ENCODE measurements around the gene SYT15.
"Not testable (repeated sequence)": the region's sequence is repeated elsewhere in the genome, so short reads cannot be mapped to it uniquely, and the experiment has no call there.

DNA sequence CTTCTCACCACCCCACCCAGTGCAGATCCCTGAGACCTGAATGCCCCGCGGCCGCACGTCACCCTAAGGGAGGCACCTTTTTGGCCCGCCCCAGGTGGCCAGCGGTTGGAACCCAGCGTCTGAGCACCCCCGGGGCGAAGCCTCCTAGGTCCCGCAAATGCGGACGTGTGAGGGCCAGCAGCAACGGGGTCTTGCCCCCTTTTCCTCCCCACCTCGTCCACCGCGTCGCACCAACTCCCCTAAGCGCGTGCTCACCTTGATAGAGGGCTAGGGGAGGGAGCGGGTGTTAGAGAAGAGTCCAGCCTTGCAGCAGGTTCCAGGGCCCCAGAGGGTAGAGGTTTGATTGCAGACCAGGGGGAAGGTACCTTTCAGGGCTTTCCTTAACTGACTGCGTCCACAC, 450 bp downstream of the SYT15 start:
- TF ChIP-seq, protein P1, sequence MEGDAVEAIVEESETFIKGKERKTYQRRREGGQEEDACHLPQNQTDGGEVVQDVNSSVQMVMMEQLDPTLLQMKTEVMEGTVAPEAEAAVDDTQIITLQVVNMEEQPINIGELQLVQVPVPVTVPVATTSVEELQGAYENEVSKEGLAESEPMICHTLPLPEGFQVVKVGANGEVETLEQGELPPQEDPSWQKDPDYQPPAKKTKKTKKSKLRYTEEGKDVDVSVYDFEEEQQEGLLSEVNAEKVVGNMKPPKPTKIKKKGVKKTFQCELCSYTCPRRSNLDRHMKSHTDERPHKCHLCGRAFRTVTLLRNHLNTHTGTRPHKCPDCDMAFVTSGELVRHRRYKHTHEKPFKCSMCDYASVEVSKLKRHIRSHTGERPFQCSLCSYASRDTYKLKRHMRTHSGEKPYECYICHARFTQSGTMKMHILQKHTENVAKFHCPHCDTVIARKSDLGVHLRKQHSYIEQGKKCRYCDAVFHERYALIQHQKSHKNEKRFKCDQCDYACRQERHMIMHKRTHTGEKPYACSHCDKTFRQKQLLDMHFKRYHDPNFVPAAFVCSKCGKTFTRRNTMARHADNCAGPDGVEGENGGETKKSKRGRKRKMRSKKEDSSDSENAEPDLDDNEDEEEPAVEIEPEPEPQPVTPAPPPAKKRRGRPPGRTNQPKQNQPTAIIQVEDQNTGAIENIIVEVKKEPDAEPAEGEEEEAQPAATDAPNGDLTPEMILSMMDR (IDR thresholded peaks at IDR 0.05; ENCODE audit: extremely low read depth in 1 of 2, insufficient read depth in 1 of 2, low read depth in 1 of 2, low read length in 2 of 2), result not testable (repeated sequence)
- TF ChIP-seq EZH2 (IDR thresholded peaks at IDR 0.05; ENCODE audit: borderline replicate concordance, low read depth, low read length, severe bottlenecking); POLR2AphosphoS5 (IDR thresholded peaks at IDR 0.05; ENCODE audit: insufficient read depth, low read depth, low read length): not testable (repeated sequence)
